HepG2 (cell line): ENCODE data around the gene FAT1. TPM values are rescaled to one million over a fixed set of nuclear protein-coding genes. Genes with fewer than 3 reads are reported as not detected.

ENCODE experiments used
- ATAC-seq: fragments of 200-7000 bp; cut with Tn5 transposase; 3 replicates; pipeline ENCODE4 v1.9.1; 2020; ENCODE audit warnings: mild to moderate bottlenecking, moderate library complexity
- BruUV-seq: library from RNA; stranded (reverse); fragments of 400-500 nt; replicated peaks from 2 replicates; lab custom pipeline; 2021; lab: Mats Ljungman, UMichigan
- CTCF ChIA-PET: fragments of 300-600 bp; formaldehyde crosslinking; extraction: SDS; loops from one replicate; lab custom pipeline; 2021; ENCODE audit warnings: low total read pairs, inconsistent platforms, low intra/inter-chr PET ratio; lab: Yijun Ruan, JAX
- POLR2A ChIA-PET: fragments of 350-600 bp; sonication (Branson Sonifier 250); formaldehyde crosslinking; loops from one replicate; lab custom pipeline; 2020; ENCODE audit warnings: antibody characterized with exemption, inconsistent platforms; lab: Yijun Ruan, JAX
- DNase-seq: peaks from one replicate; pipeline ENCODE4 v3.0.0-alpha.2; 2015; ENCODE audit warnings: low spot score
- FAIRE-seq: peaks from 3 replicates; lab custom pipeline; 2011; peaks lifted over from hg19 to GRCh38; lab: Jason Lieb, UNC
- H2AFZ ChIP-seq: one replicate; pipeline ENCODE4 v1.6.1; 2011; ENCODE audit warnings: low read length, inconsistent platforms
- H3K27ac ChIP-seq: fragments of 300-600 bp; 3 replicates; pipeline ENCODE4 v1.8.0; 2011; ENCODE audit warnings: mixed run types, mild to moderate bottlenecking, mixed read lengths, low read length, inconsistent platforms; ENCODE audit not compliant: insufficient read depth; ENCODE audit errors: extremely low read length
- H3K27me3 ChIP-seq, 2 experiments: fragments of 200-600 bp in 1 of 2; 2 replicates in 1 of 2; 3 replicates in 1 of 2; pipeline versions ENCODE4 v1.6.0 to v1.8.0; 2011; ENCODE audit warnings: low read length in 2 of 2, mild to moderate bottlenecking in 2 of 2, moderate library complexity in 2 of 2, inconsistent platforms in 1 of 2; ENCODE audit not compliant: insufficient read depth in 2 of 2, control insufficient read depth in 1 of 2
- H3K36me3 ChIP-seq, 2 experiments: fragments of 200-600 bp in 1 of 2; replicated peaks in 1 of 2; 2 replicates in 1 of 2; 3 replicates in 1 of 2; pipeline versions ENCODE4 v1.5.1 to v1.8.0; 2011; ENCODE audit warnings: low read length in 2 of 2, inconsistent platforms in 1 of 2; ENCODE audit not compliant: insufficient read depth in 2 of 2, control insufficient read depth in 1 of 2
- H3K4me1 ChIP-seq: 2 replicates; pipeline ENCODE4 v1.5.1; 2012; ENCODE audit warnings: low read length, inconsistent platforms; ENCODE audit not compliant: insufficient read depth
- H3K4me2 ChIP-seq: 2 replicates; pipeline ENCODE4 v1.6.0; 2011; ENCODE audit warnings: low read depth, low read length, inconsistent platforms
- H3K4me3 ChIP-seq, 3 experiments: fragments of 200-600 bp in 1 of 3; sonication (generic), shearing (Covaris generic) in 1 of 3; replicated peaks in 1 of 3; 2 replicates each; pipeline ENCODE4 v1.5.1; 2011 to 2016; ENCODE audit warnings: low read length in 3 of 3, inconsistent platforms in 2 of 3, low read depth in 2 of 3, mild to moderate bottlenecking in 2 of 3, control low read depth in 1 of 3, mixed read lengths in 1 of 3; ENCODE audit not compliant: insufficient read depth in 1 of 3
- H3K79me2 ChIP-seq: one replicate; pipeline ENCODE4 v1.6.1; 2011; ENCODE audit warnings: low read length, inconsistent platforms; ENCODE audit not compliant: insufficient read depth
- H3K9ac ChIP-seq: 2 replicates; pipeline ENCODE4 v1.6.0; 2011; ENCODE audit warnings: mild to moderate bottlenecking, low read depth, low read length, inconsistent platforms; ENCODE audit not compliant: insufficient read depth
- H3K9me3 ChIP-seq: 2 replicates; pipeline ENCODE4 v1.5.1; 2012; ENCODE audit warnings: mild to moderate bottlenecking, low read length
- H4K20me1 ChIP-seq: 2 replicates; pipeline ENCODE4 v1.6.0; 2011; ENCODE audit warnings: inconsistent platforms, mild to moderate bottlenecking, low read length, moderate library complexity; ENCODE audit not compliant: insufficient read depth
- KLF16 ChIP-seq, 2 experiments: sonication (generic) in 1 of 2; formaldehyde crosslinking in 1 of 2; IDR thresholded peaks; 2 replicates each; pipeline versions ENCODE4 v1.6.1 to v1.8.0; 2016 to 2023; ENCODE audit warnings: missing genetic modification reagents in 2 of 2, missing compliant biosample characterization in 1 of 2
- RBM22 ChIP-seq: fragments of 200-400 bp; formaldehyde crosslinking; optimal IDR thresholded peaks from 2 replicates; pipeline ENCODE3; 2017; ENCODE audit warnings: mild to moderate bottlenecking, low read length, moderate library complexity
- RERE ChIP-seq: IDR thresholded peaks from 2 replicates; pipeline ENCODE4 v1.6.1; 2016; ENCODE audit warnings: low read depth, missing genetic modification reagents, missing compliant biosample characterization
- RFXANK ChIP-seq: IDR thresholded peaks from 2 replicates; pipeline ENCODE4 v1.6.1; 2016
- ZFX ChIP-seq: sonication (generic); formaldehyde crosslinking; IDR thresholded peaks from 2 replicates; pipeline ENCODE4 v1.4.0; 2020; ENCODE audit warnings: mild to moderate bottlenecking, low read depth, missing genetic modification reagents, moderate library complexity
- ZNF335 ChIP-seq: sonication (generic); formaldehyde crosslinking; IDR thresholded peaks from 2 replicates; pipeline ENCODE4 v1.4.0; 2020; ENCODE audit warnings: missing genetic modification reagents
- WGBS: methylation state at CpG from one replicate; pipeline ENCODE4 v1.1.6; 2017; ENCODE audit warnings: low lambda C conversion rate; 5-methylcytosine and 5-hydroxymethylcytosine counted together
- in situ Hi-C: cut with HindIII; loops from 2 replicates; pipeline ENCODE4 v1.10.0; 2017; ENCODE audit warnings: low pct_unique_long_range_greater_than_20kb; ENCODE audit not compliant: extremely low pct_ligation_motif_present
- intact Hi-C: fragments of 100-400 bp; cut with micrococcal nuclease; formaldehyde crosslinking; loops from one replicate; pipeline ENCODE4 v1.10.0; 2022; ENCODE audit not compliant: unreplicated experiment
- polyA plus RNA-seq, 8 experiments: library from polyadenylated mRNA; depleted of rRNA in 3 of 8; stranded (reverse) in 7 of 8; unstranded in 1 of 8; fragments of >200 nt; fragmentation: Illumina TruSeq in 4 of 8; extraction: Trizol in 4 of 8; gene quantifications; 2 replicates each; pipeline versions ENCODE4 v1.2.1 to v1.2.3, GENCODE V29; 2011 to 2016; ENCODE audit warnings: low read depth in 4 of 8, missing spikeins in 1 of 8, mixed read lengths in 1 of 8; ENCODE audit not compliant: insufficient read depth in 1 of 8
- total RNA-seq, 5 experiments: library from RNA; depleted of rRNA; stranded (reverse); fragments of >200 nt; fragmentation: Illumina TruSeq; extraction: Trizol; gene quantifications; 2 replicates each; pipeline ENCODE4 v1.2.3, GENCODE V29; 2016; ENCODE audit warnings: low read depth in 1 of 5

The FAT1 gene
- total and polyA plus RNA-seq, 2 of the 13 experiments (the other 11 are each of a cell fraction or from before 2014, with no cell fraction given), result 185 to 216 TPM

GRCh38 chr4:186598686-186599085, 125.0 kb downstream of the FAT1 start:
- Histone ChIP-seq H2AFZ (no peak overlapping the region), H3K4me3 (no peak overlapping the region), H3K27ac (no peak overlapping the region), H3K9ac (no peak overlapping the region), H3K4me1 (no peaks in the 10 kb centered on the region), H3K4me2 (no peak overlapping the region), H3K79me2 (no peaks in the 10 kb centered on the region), H3K27me3 (no peaks in the 10 kb centered on the region), H3K9me3 (no peaks in the 10 kb centered on the region), H3K36me3 (peaks cover 42 to 88% of the 10 kb centered on the region in 2 experiments), H4K20me1 (no peaks in the 10 kb centered on the region)
- ATAC-seq, result no peak; the same call in 1 of the 3 replicates
- no peak for DNase-seq
- no TSS peak for BruUV-seq
- ChIA-PET CTCF (no interaction called here), POLR2A (no interaction called here)
- 95% methylated on average over 4 of the region's 7 CpGs for WGBS
- in situ Hi-C loops (no loop called here), intact Hi-C loops (no loop called here)
- TF ChIP-seq KLF16 (CRISPR knock-in tag; IDR thresholded peaks at IDR 0.05), result no peak
- no peak for TF ChIP-seq ZNF335 (CRISPR knock-in tag)
- no peak for TF ChIP-seq RERE
- no peak for TF ChIP-seq RFXANK (CRISPR knock-in tag)
- peak; percentile 14 for TF ChIP-seq RBM22
- TF ChIP-seq ZFX (CRISPR knock-in tag), result no peak
- no peak for FAIRE-seq
